VCaP (cell line): Measurements from ENCODE around the gene ACR.

ENCODE experiments used
- H3K27ac ChIP-seq: fragments of 450-650 bp; 2 replicates; pipeline ENCODE4 v1.5.1; 2017
- CTCF ChIP-seq: fragments of 450-650 bp; conservative IDR thresholded peaks from 2 replicates; pipeline ENCODE4 v1.5.1; 2017; ENCODE audit warnings: mild to moderate bottlenecking, moderate library complexity

The ACR gene

DNA sequence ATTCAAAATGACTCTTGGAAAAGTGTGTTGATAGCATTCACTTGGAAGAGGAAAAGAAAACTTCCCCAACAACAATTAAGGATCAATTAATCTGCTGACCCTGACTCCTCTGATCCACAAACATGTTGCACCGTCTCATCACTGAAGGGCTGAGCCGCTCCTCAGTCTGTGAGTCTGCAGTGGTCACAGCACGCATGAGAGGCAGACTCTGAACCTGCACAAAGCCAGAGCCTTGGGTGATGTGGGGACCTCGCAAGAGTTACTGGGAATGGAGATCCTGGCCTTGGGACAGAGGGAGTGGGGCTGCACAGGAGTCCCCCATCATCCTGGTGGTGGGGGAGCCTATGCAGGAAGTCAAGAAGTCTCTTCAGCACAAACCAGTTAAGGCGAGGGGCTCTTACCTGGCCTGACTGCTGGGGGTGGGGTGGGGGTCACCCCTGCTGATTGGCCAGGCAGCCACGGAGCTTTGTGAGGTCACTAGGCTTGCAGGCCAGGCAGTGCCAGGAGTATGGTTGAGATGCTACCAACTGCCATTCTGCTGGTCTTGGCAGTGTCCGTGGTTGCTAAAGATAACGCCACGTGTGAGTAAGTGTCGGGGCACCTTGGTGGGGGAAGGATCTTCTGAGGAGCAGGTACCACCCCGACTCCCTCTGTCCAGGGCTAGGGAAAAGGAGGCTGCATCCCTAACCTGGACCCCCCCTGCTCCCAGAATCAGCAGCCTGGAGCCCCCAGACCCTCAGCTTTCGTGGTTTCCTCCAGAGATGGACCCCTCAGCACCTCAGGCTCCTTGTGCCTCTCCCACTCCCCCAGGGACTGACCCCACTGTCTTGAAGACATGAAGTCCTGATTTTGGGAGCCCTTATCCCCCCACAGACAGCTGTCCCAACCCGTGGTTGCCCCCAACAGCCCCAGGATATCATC is at the start of gene ACR:
Gene ACR (plus strand): TSS at position 477 of the 921 bp plus-strand sequence. CDS start 32 bp downstream, at position 509.
- TF ChIP-seq CTCF, result no peak
- H3K27ac ChIP-seq, result no peak within 1 kb of the TSS

- no peak for TF ChIP-seq CTCF
- H3K27ac ChIP-seq, result no peak overlapping the region
These were observed 49.6 kb upstream of the ACR start for GRCh38 chr22:50688448-50688847.

DNA sequence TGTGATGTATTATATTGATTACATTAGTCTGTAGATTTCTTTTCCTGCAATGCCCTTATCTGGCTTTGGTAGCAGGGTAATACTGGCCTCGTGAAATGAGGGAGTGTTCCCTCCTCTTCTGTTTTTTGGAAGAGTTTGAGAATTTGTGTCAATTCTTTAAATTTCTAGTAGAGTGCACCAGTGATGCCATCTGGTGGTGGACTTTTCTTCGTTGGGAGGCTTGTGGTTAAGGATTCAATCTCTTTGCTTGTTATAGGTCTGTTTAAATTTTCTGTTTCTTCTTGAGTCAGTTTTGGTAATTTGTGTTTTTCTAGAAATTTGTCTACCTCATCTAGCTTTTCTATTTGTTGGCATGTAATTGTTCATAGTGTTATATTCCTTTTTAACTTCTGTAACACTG is 46.5 kb upstream of the ACR start:
- no peak overlapping the region for H3K27ac ChIP-seq
- peak; percentile 56 for TF ChIP-seq CTCF

- no peak overlapping the region for H3K27ac ChIP-seq
- no peak for TF ChIP-seq CTCF
These were observed 44.5 kb upstream of the ACR start for GRCh38 chr22:50693462-50693861.

GRCh38 chr22:50694099-50694605 is 43.9 kb upstream of the ACR start:
- H3K27ac ChIP-seq, result no peak overlapping the region
- TF ChIP-seq CTCF, result no peak; the same call in 1 of the 2 replicates

GRCh38 chr22:50694766-50695420 is 43.1 kb upstream of the ACR start:
- no peak for TF ChIP-seq CTCF
- H3K27ac ChIP-seq, result no peak overlapping the region

- no peak for TF ChIP-seq CTCF
- no peak overlapping the region for H3K27ac ChIP-seq
These were observed 42.4 kb upstream of the ACR start for GRCh38 chr22:50695421-50696250.
